CD4-positive, alpha-beta T cell treated with Interleukin-1 beta for 1 hour (primary cell): ENCODE data around the gene HEXIM2.
"Not testable (repeated sequence)": the region's sequence is repeated elsewhere in the genome, so short reads cannot be mapped to it uniquely, and the experiment has no call there.

ENCODE experiments used
- DNase-seq, 2 donors: peaks; one replicate each; pipeline ENCODE4 v3.0.0-alpha.2; 2020 to 2022

The HEXIM2 gene

GRCh38 chr17:45161288-45162024 is at the start of gene HEXIM2:
HEXIM2 (plus strand) TSS chr17:45161875; CDS start chr17:45162794, 919 bp downstream.
- peak; percentile 99 to 100 for DNase-seq

GRCh38 chr17:45112559-45113423 is 48.9 kb upstream of the HEXIM2 start:
- DNase-seq = no peak

- DNase-seq = no peak
These were observed 48.3 kb upstream of the HEXIM2 start for GRCh38 chr17:45113424-45113754.

GRCh38 chr17:45114117-45114932 is 47.4 kb upstream of the HEXIM2 start:
- no peak for DNase-seq

- no peak for DNase-seq
These were observed 46.6 kb upstream of the HEXIM2 start for GRCh38 chr17:45115015-45115625.

GRCh38 chr17:45115871-45116270 is 45.8 kb upstream of the HEXIM2 start:
- no peak for DNase-seq

- DNase-seq = no peak
These were observed 45.1 kb upstream of the HEXIM2 start for GRCh38 chr17:45116434-45117016.

GRCh38 chr17:45117334-45117733 is 44.3 kb upstream of the HEXIM2 start:
- DNase-seq = no peak

GRCh38 chr17:45117848-45118646 is 43.6 kb upstream of the HEXIM2 start:
- DNase-seq = no peak

GRCh38 chr17:45118691-45119090 is 43.0 kb upstream of the HEXIM2 start:
- no peak for DNase-seq

GRCh38 chr17:45119964-45120363 is 41.7 kb upstream of the HEXIM2 start:
- no peak for DNase-seq

- DNase-seq = no peak
These were observed 41.1 kb upstream of the HEXIM2 start for GRCh38 chr17:45120558-45120957.

GRCh38 chr17:45121055-45121454 is 40.6 kb upstream of the HEXIM2 start:
- no peak for DNase-seq

- DNase-seq = no peak
These were observed 38.5 kb upstream of the HEXIM2 start for GRCh38 chr17:45123076-45123770.

GRCh38 chr17:45123930-45124796 is 37.5 kb upstream of the HEXIM2 start:
- peak; percentile 12 to 71 for DNase-seq

- DNase-seq = not testable (repeated sequence)
These were observed 36.9 kb upstream of the HEXIM2 start for GRCh38 chr17:45124797-45125122.

- DNase-seq = no peak
These were observed 36.2 kb upstream of the HEXIM2 start for GRCh38 chr17:45125509-45125908.

GRCh38 chr17:45127207-45127547 is 34.5 kb upstream of the HEXIM2 start:
- DNase-seq = no peak

- DNase-seq = no peak
These were observed 34.0 kb upstream of the HEXIM2 start for GRCh38 chr17:45127548-45128300.
